Lower leg skin (tissue), 3 donors: ENCODE results near the gene BBIP1.

Experiments used
- POLR2A ChIP-seq, 2 donors: fragments of 450-650 bp; IDR thresholded peaks; one replicate each; pipeline ENCODE4 v1.6.1; 2016 to 2017; ENCODE audit warnings: antibody characterized with exemption in 2 of 2, mild to moderate bottlenecking in 1 of 2, moderate library complexity in 1 of 2
- TF ChIP-seq, protein P1 (sequence below), 3 donors: fragments of 450-650 bp; IDR thresholded peaks; one replicate each; pipeline ENCODE4 v1.5.1; 2016; ENCODE audit warnings: antibody characterized with exemption in 3 of 3, mild to moderate bottlenecking in 3 of 3, moderate library complexity in 2 of 3

DNA sequence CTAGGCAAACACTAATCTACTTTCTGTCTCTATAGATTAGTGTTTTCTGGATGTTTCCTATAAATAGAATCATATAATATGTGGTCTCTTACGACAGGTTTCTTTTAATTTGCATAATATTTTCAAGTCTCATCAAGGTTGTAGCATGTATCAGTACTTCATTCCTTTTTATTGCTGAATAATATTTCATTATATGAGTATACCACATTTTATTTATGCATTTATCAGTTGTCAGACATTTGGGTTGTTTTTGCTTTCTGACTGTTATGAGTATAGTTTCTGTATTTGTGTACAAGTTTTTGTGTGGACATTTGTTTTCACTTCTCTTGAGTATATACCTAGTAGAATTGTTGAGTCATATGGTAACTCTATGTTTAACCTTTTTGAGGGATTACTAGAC, 48.7 kb upstream of the BBIP1 start:
- TF ChIP-seq, protein P1, sequence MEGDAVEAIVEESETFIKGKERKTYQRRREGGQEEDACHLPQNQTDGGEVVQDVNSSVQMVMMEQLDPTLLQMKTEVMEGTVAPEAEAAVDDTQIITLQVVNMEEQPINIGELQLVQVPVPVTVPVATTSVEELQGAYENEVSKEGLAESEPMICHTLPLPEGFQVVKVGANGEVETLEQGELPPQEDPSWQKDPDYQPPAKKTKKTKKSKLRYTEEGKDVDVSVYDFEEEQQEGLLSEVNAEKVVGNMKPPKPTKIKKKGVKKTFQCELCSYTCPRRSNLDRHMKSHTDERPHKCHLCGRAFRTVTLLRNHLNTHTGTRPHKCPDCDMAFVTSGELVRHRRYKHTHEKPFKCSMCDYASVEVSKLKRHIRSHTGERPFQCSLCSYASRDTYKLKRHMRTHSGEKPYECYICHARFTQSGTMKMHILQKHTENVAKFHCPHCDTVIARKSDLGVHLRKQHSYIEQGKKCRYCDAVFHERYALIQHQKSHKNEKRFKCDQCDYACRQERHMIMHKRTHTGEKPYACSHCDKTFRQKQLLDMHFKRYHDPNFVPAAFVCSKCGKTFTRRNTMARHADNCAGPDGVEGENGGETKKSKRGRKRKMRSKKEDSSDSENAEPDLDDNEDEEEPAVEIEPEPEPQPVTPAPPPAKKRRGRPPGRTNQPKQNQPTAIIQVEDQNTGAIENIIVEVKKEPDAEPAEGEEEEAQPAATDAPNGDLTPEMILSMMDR (IDR thresholded peaks at IDR 0.05): no peak
- no peak for TF ChIP-seq POLR2A (IDR thresholded peaks at IDR 0.05)
